ENCODE results near the gene KCP.

Gene KCP

GRCh38 chr7:128906766-128907559 lies 3.5 kb downstream of the KCP start:
- CTCF ChIA-PET, result interaction anchor here (1.0 kb wide), 1 partner anchor 304 kb away, joined by 3 read pairs; no protein-coding TSS in a partner anchor

GRCh38 chr7:128906001-128906765 lies 4.3 kb downstream of the KCP start:
- no peak for TF ChIP-seq CTCF (IDR thresholded peaks at IDR 0.05; ENCODE audit: control extremely low read depth, extremely low read depth, low read depth, missing control alignments)
- POLR2A ChIA-PET, result no interaction called here
- CTCF ChIA-PET, result interaction anchor here (1.0 kb wide), 1 partner anchor 304 kb away, joined by 3 read pairs; no protein-coding TSS in a partner anchor
- peak; percentile 5 for DNase-seq (ENCODE audit: extremely low spot score)

More at GRCh38 chr7:128906766-128907559, 3.5 kb downstream of the KCP start:
- POLR2A ChIA-PET, result no interaction called here
- no peak for DNase-seq (ENCODE audit: extremely low spot score)
- TF ChIP-seq CTCF (IDR thresholded peaks at IDR 0.05; ENCODE audit: control extremely low read depth, extremely low read depth, low read depth, missing control alignments), result no peak

- POLR2A ChIA-PET, result no interaction called here
- TF ChIP-seq CTCF (IDR thresholded peaks at IDR 0.05; ENCODE audit: control extremely low read depth, extremely low read depth, low read depth, missing control alignments), result peak; percentile 62
- DNase-seq (ENCODE audit: extremely low spot score), result peak; percentile 86
- CTCF ChIA-PET, result interaction anchor here (0.6 to 5.6 kb wide), 14 partner anchors 11 to 366 kb away, joined by 3 to 28 read pairs (median 3); no protein-coding TSS in a partner anchor
Measured at GRCh38 chr7:128904381-128905197, 5.9 kb downstream of the KCP start.

GRCh38 chr7:128903621-128904361 lies 6.7 kb downstream of the KCP start:
- POLR2A ChIA-PET, result interaction anchor here (0.6 kb wide), 1 partner anchor 196 kb away, joined by 3 read pairs; no protein-coding TSS in a partner anchor
- CTCF ChIA-PET, result interaction anchor here (0.6 to 5.6 kb wide), 24 partner anchors 10 to 367 kb away, joined by 3 to 28 read pairs (median 3); no protein-coding TSS in a partner anchor
- TF ChIP-seq CTCF (IDR thresholded peaks at IDR 0.05; ENCODE audit: control extremely low read depth, extremely low read depth, low read depth, missing control alignments), result no peak
- no peak for DNase-seq (ENCODE audit: extremely low spot score)

- ChIA-PET CTCF (interaction anchor here (0.7 to 5.6 kb wide), 20 partner anchors 11 to 368 kb away, joined by 3 to 28 read pairs (median 4); no protein-coding TSS in a partner anchor), POLR2A (interaction anchor here (0.6 kb wide), 1 partner anchor 197 kb away, joined by 3 read pairs; no protein-coding TSS in a partner anchor)
- TF ChIP-seq CTCF (IDR thresholded peaks at IDR 0.05; ENCODE audit: control extremely low read depth, extremely low read depth, low read depth, missing control alignments), result no peak
- no peak for DNase-seq (ENCODE audit: extremely low spot score)
Measured at GRCh38 chr7:128902761-128903585, 7.5 kb downstream of the KCP start.

Data from GM10248 (cell line).